ENCODE results near the gene LGI1.
"Not testable (repeated sequence)": the region's sequence is repeated elsewhere in the genome, so short reads cannot be mapped to it uniquely, and the experiment has no call there.

LGI1 gene

GRCh38 chr10:93813507-93814465, 56.0 kb downstream of the LGI1 start:
- DNase-seq = peak; percentile 71

GRCh38 chr10:93815304-93816096, 57.8 kb downstream of the LGI1 start:
- DNase-seq = no peak

- DNase-seq = peak; percentile 55
Measured at GRCh38 chr10:93816123-93816747, 58.5 kb downstream of the LGI1 start.

- DNase-seq = no peak
Measured at GRCh38 chr10:93818086-93818485, 60.4 kb downstream of the LGI1 start.

- no peak for DNase-seq
Measured at GRCh38 chr10:93819520-93819919, 61.8 kb downstream of the LGI1 start.

- no peak for DNase-seq
Measured at GRCh38 chr10:93820434-93820833, 62.7 kb downstream of the LGI1 start.

GRCh38 chr10:93821051-93821772, 63.5 kb downstream of the LGI1 start:
- no peak for DNase-seq

GRCh38 chr10:93826355-93826754, 68.6 kb downstream of the LGI1 start:
- no peak for DNase-seq

- no peak for DNase-seq
Measured at GRCh38 chr10:93827056-93827804, 69.5 kb downstream of the LGI1 start.

- not testable (repeated sequence) for DNase-seq
Measured at GRCh38 chr10:93831065-93831464, 73.3 kb downstream of the LGI1 start.

- no peak for DNase-seq
Measured at GRCh38 chr10:93835770-93836169, 78.0 kb downstream of the LGI1 start.

- no peak for DNase-seq
Measured at GRCh38 chr10:93837822-93838221, 80.1 kb downstream of the LGI1 start.

- DNase-seq = no peak
Measured at GRCh38 chr10:93838278-93838677, 80.5 kb downstream of the LGI1 start.

- DNase-seq = no peak
Measured at GRCh38 chr10:93841961-93842360, 84.2 kb downstream of the LGI1 start.

GRCh38 chr10:93844979-93845626, 87.4 kb downstream of the LGI1 start:
- no peak for DNase-seq

Measured in stimulated activated CD8-positive, alpha-beta memory T cell treated with anti-CD3 and anti-CD28 coated beads, Interleukin-4, amount 100 ng/mL, for 48 hours (primary cell).